ENCODE results near the gene FBXL17.

GRCh38 chr5:107948377-107948776, 433.5 kb downstream of the FBXL17 start:
- TF ChIP-seq CTCF (IDR thresholded peaks at IDR 0.05), result no peak
- no peak for TF ChIP-seq ZFX (IDR thresholded peaks at IDR 0.05; ENCODE audit: borderline replicate concordance)

All from 22Rv1 (cell line).